Uterus (tissue), 2 donors: ENCODE data around the gene CFAP161.

ENCODE experiments used
- CTCF ChIP-seq, 4 experiments: fragments of 200-600 bp in 2 of 4; fragments of 450-650 bp in 2 of 4; sonication (generic) in 2 of 4; IDR thresholded peaks; one replicate each; pipeline ENCODE4 v1.5.1; 2016 to 2019; ENCODE audit warnings: antibody characterized with exemption in 4 of 4, mild to moderate bottlenecking in 2 of 4, moderate library complexity in 1 of 4
- POLR2A ChIP-seq, 2 donors: fragments of 450-650 bp; IDR thresholded peaks; one replicate each; pipeline ENCODE4 v1.6.1; 2016; ENCODE audit warnings: antibody characterized with exemption in 2 of 2, mild to moderate bottlenecking in 1 of 2, moderate library complexity in 1 of 2

- TF ChIP-seq POLR2A (IDR thresholded peaks at IDR 0.05) (no peak), CTCF (IDR thresholded peaks at IDR 0.05) (no peak)
Measured at GRCh38 chr15:81117581-81117980, 16.5 kb upstream of the CFAP161 start.
